HG03520 (cell line): ENCODE data around the gene SPRY4.
"Not testable (repeated sequence)": the region's sequence is repeated elsewhere in the genome, so short reads cannot be mapped to it uniquely, and the experiment has no call there.

Source experiments
- ATAC-seq: cut with Tn5 transposase; IDR thresholded peaks from one replicate; pipeline ENCODE4 v1.9.1; 2021; ENCODE audit warnings: mild to moderate bottlenecking, moderate library complexity; ENCODE audit not compliant: unreplicated experiment

The SPRY4 gene

GRCh38 chr5:142295960-142296860, 28.6 kb downstream of the SPRY4 start:
- no peak for ATAC-seq

GRCh38 chr5:142295084-142295758, 29.6 kb downstream of the SPRY4 start:
- ATAC-seq: no peak

GRCh38 chr5:142293486-142293885, 31.3 kb downstream of the SPRY4 start:
- ATAC-seq: no peak

GRCh38 chr5:142292808-142293207, 32.0 kb downstream of the SPRY4 start:
- no peak for ATAC-seq

- no peak for ATAC-seq
Measured at GRCh38 chr5:142292249-142292648, 32.6 kb downstream of the SPRY4 start.

- ATAC-seq: no peak
Measured at GRCh38 chr5:142290577-142291299, 34.1 kb downstream of the SPRY4 start.

GRCh38 chr5:142289708-142290576, 34.9 kb downstream of the SPRY4 start:
- ATAC-seq: no peak

- no peak for ATAC-seq
Measured at GRCh38 chr5:142287973-142288313, 36.9 kb downstream of the SPRY4 start.

- no peak for ATAC-seq
Measured at GRCh38 chr5:142287096-142287972, 37.5 kb downstream of the SPRY4 start.

- no peak for ATAC-seq
Measured at GRCh38 chr5:142286111-142286510, 38.7 kb downstream of the SPRY4 start.

- ATAC-seq: no peak
Measured at GRCh38 chr5:142283304-142283703, 41.5 kb downstream of the SPRY4 start.

- no peak for ATAC-seq
Measured at GRCh38 chr5:142281966-142282365, 42.9 kb downstream of the SPRY4 start.

- no peak for ATAC-seq
Measured at GRCh38 chr5:142281008-142281367, 43.8 kb downstream of the SPRY4 start.

GRCh38 chr5:142280066-142281007, 44.5 kb downstream of the SPRY4 start:
- ATAC-seq: no peak

GRCh38 chr5:142278627-142279026, 46.2 kb downstream of the SPRY4 start:
- no peak for ATAC-seq

GRCh38 chr5:142277796-142278195, 47.0 kb downstream of the SPRY4 start:
- no peak for ATAC-seq

GRCh38 chr5:142276517-142276916, 48.3 kb downstream of the SPRY4 start:
- no peak for ATAC-seq

GRCh38 chr5:142275496-142275895, 49.3 kb downstream of the SPRY4 start:
- no peak for ATAC-seq

GRCh38 chr5:142272596-142272995, 52.2 kb downstream of the SPRY4 start:
- not testable (repeated sequence) for ATAC-seq
